ENCODE results near the gene CDC73.
"Not testable (repeated sequence)": the region's sequence is repeated elsewhere in the genome, so short reads cannot be mapped to it uniquely, and the experiment has no call there.

Gene CDC73

GRCh38 chr1:193115629-193116227 lies 6.1 kb upstream of the CDC73 start:
- no peaks in the 10 kb centered on the region for H3K4me1 ChIP-seq (ENCODE audit: control insufficient read depth, insufficient read depth, low read length)

GRCh38 chr1:193117167-193117566 lies 4.7 kb upstream of the CDC73 start:
- H3K36me3 ChIP-seq (ENCODE audit: control insufficient read depth, insufficient read depth, low read length); H3K9me3 ChIP-seq (ENCODE audit: control insufficient read depth, low read length); H3K27me3 ChIP-seq (ENCODE audit: control insufficient read depth, insufficient read depth, low read length); H3K9ac ChIP-seq (ENCODE audit: low read length); H3K4me1 ChIP-seq (ENCODE audit: control insufficient read depth, insufficient read depth, low read length); H3K4me3 ChIP-seq (ENCODE audit: low read length): not testable (repeated sequence)

More at GRCh38 chr1:193115629-193116227, 6.1 kb upstream of the CDC73 start:
- H3K9me3 ChIP-seq (ENCODE audit: control insufficient read depth, low read length): no peaks in the 10 kb centered on the region
- no peak overlapping the region for H3K9ac ChIP-seq (ENCODE audit: low read length)
- H3K4me3 ChIP-seq (ENCODE audit: low read length): no peak overlapping the region
- H3K27me3 ChIP-seq (ENCODE audit: control insufficient read depth, insufficient read depth, low read length): no peaks in the 10 kb centered on the region
- H3K36me3 ChIP-seq (ENCODE audit: control insufficient read depth, insufficient read depth, low read length): no peaks in the 10 kb centered on the region

GRCh38 chr1:193118194-193118593 lies 3.6 kb upstream of the CDC73 start:
- Histone ChIP-seq H3K4me1 (ENCODE audit: control insufficient read depth, insufficient read depth, low read length) (peaks cover 4% of the 10 kb centered on the region), H3K9me3 (ENCODE audit: control insufficient read depth, low read length) (no peaks in the 10 kb centered on the region), H3K4me3 (ENCODE audit: low read length) (no peak overlapping the region), H3K36me3 (ENCODE audit: control insufficient read depth, insufficient read depth, low read length) (no peaks in the 10 kb centered on the region), H3K27me3 (ENCODE audit: control insufficient read depth, insufficient read depth, low read length) (no peaks in the 10 kb centered on the region), H3K9ac (ENCODE audit: low read length) (no peak overlapping the region)

- Histone ChIP-seq H3K36me3 (ENCODE audit: control insufficient read depth, insufficient read depth, low read length) (no peaks in the 10 kb centered on the region), H3K4me3 (ENCODE audit: low read length) (no peak overlapping the region), H3K4me1 (ENCODE audit: control insufficient read depth, insufficient read depth, low read length) (peaks cover 10% of the 10 kb centered on the region), H3K9me3 (ENCODE audit: control insufficient read depth, low read length) (no peaks in the 10 kb centered on the region), H3K27me3 (ENCODE audit: control insufficient read depth, insufficient read depth, low read length) (no peaks in the 10 kb centered on the region), H3K9ac (ENCODE audit: low read length) (no peak overlapping the region)
Observed at GRCh38 chr1:193118803-193119730, 2.8 kb upstream of the CDC73 start.

- Histone ChIP-seq H3K36me3 (ENCODE audit: control insufficient read depth, insufficient read depth, low read length) (no peaks in the 10 kb centered on the region), H3K4me3 (ENCODE audit: low read length) (no peak overlapping the region), H3K9me3 (ENCODE audit: control insufficient read depth, low read length) (no peaks in the 10 kb centered on the region), H3K4me1 (ENCODE audit: control insufficient read depth, insufficient read depth, low read length) (peaks cover 10% of the 10 kb centered on the region), H3K27me3 (ENCODE audit: control insufficient read depth, insufficient read depth, low read length) (no peaks in the 10 kb centered on the region), H3K9ac (ENCODE audit: low read length) (no peak overlapping the region)
Observed at GRCh38 chr1:193120604-193121166, 1.1 kb upstream of the CDC73 start.

GRCh38 chr1:193123751-193124150 lies 1.9 kb downstream of the CDC73 start:
- Histone ChIP-seq H3K36me3 (ENCODE audit: control insufficient read depth, insufficient read depth, low read length) (no peaks in the 10 kb centered on the region), H3K4me1 (ENCODE audit: control insufficient read depth, insufficient read depth, low read length) (peaks cover 10% of the 10 kb centered on the region), H3K9me3 (ENCODE audit: control insufficient read depth, low read length) (no peaks in the 10 kb centered on the region), H3K27me3 (ENCODE audit: control insufficient read depth, insufficient read depth, low read length) (no peaks in the 10 kb centered on the region), H3K4me3 (ENCODE audit: low read length) (no peak overlapping the region), H3K9ac (ENCODE audit: low read length) (no peak overlapping the region)

GRCh38 chr1:193125369-193125768 lies 3.5 kb downstream of the CDC73 start:
- no peaks in the 10 kb centered on the region for H3K27me3 ChIP-seq (ENCODE audit: control insufficient read depth, insufficient read depth, low read length)
- H3K4me3 ChIP-seq (ENCODE audit: low read length): no peak overlapping the region
- H3K9me3 ChIP-seq (ENCODE audit: control insufficient read depth, low read length): no peaks in the 10 kb centered on the region
- H3K9ac ChIP-seq (ENCODE audit: low read length): no peak overlapping the region
- H3K4me1 ChIP-seq (ENCODE audit: control insufficient read depth, insufficient read depth, low read length): peaks cover 10% of the 10 kb centered on the region
- H3K36me3 ChIP-seq (ENCODE audit: control insufficient read depth, insufficient read depth, low read length): peaks cover 3% of the 10 kb centered on the region

- H3K27me3 ChIP-seq (ENCODE audit: control insufficient read depth, insufficient read depth, low read length): no peaks in the 10 kb centered on the region
- no peaks in the 10 kb centered on the region for H3K9me3 ChIP-seq (ENCODE audit: control insufficient read depth, low read length)
- H3K36me3 ChIP-seq (ENCODE audit: control insufficient read depth, insufficient read depth, low read length): peaks cover 7% of the 10 kb centered on the region
- no peaks in the 10 kb centered on the region for H3K4me1 ChIP-seq (ENCODE audit: control insufficient read depth, insufficient read depth, low read length)
- H3K4me3 ChIP-seq (ENCODE audit: low read length): no peak overlapping the region
- H3K9ac ChIP-seq (ENCODE audit: low read length): no peak overlapping the region
Observed at GRCh38 chr1:193131266-193131860, 9.5 kb downstream of the CDC73 start.

GRCh38 chr1:193140254-193140653 lies 18.4 kb downstream of the CDC73 start:
- no peaks in the 10 kb centered on the region for H3K4me1 ChIP-seq (ENCODE audit: control insufficient read depth, insufficient read depth, low read length)
- no peaks in the 10 kb centered on the region for H3K27me3 ChIP-seq (ENCODE audit: control insufficient read depth, insufficient read depth, low read length)
- H3K36me3 ChIP-seq (ENCODE audit: control insufficient read depth, insufficient read depth, low read length): no peaks in the 10 kb centered on the region
- no peak overlapping the region for H3K4me3 ChIP-seq (ENCODE audit: low read length)
- H3K9me3 ChIP-seq (ENCODE audit: control insufficient read depth, low read length): no peaks in the 10 kb centered on the region
- H3K9ac ChIP-seq (ENCODE audit: low read length): no peak overlapping the region

- no peaks in the 10 kb centered on the region for H3K36me3 ChIP-seq (ENCODE audit: control insufficient read depth, insufficient read depth, low read length)
- no peak overlapping the region for H3K4me3 ChIP-seq (ENCODE audit: low read length)
Observed at GRCh38 chr1:193141804-193142203, 20.0 kb downstream of the CDC73 start.

GRCh38 chr1:193142409-193142808 lies 20.6 kb downstream of the CDC73 start:
- Histone ChIP-seq H3K36me3 (ENCODE audit: control insufficient read depth, insufficient read depth, low read length) (no peaks in the 10 kb centered on the region), H3K27me3 (ENCODE audit: control insufficient read depth, insufficient read depth, low read length) (no peaks in the 10 kb centered on the region), H3K9ac (ENCODE audit: low read length) (no peak overlapping the region), H3K9me3 (ENCODE audit: control insufficient read depth, low read length) (no peaks in the 10 kb centered on the region), H3K4me3 (ENCODE audit: low read length) (no peak overlapping the region), H3K4me1 (ENCODE audit: control insufficient read depth, insufficient read depth, low read length) (no peaks in the 10 kb centered on the region)

More at GRCh38 chr1:193141804-193142203, 20.0 kb downstream of the CDC73 start:
- Histone ChIP-seq H3K9me3 (ENCODE audit: control insufficient read depth, low read length) (no peaks in the 10 kb centered on the region), H3K4me1 (ENCODE audit: control insufficient read depth, insufficient read depth, low read length) (no peaks in the 10 kb centered on the region), H3K27me3 (ENCODE audit: control insufficient read depth, insufficient read depth, low read length) (no peaks in the 10 kb centered on the region), H3K9ac (ENCODE audit: low read length) (no peak overlapping the region)

GRCh38 chr1:193143285-193143684 lies 21.5 kb downstream of the CDC73 start:
- Histone ChIP-seq H3K36me3 (ENCODE audit: control insufficient read depth, insufficient read depth, low read length) (no peaks in the 10 kb centered on the region), H3K4me1 (ENCODE audit: control insufficient read depth, insufficient read depth, low read length) (no peaks in the 10 kb centered on the region)

More at GRCh38 chr1:193143285-193143684, 21.5 kb downstream of the CDC73 start:
- no peak overlapping the region for H3K9ac ChIP-seq (ENCODE audit: low read length)
- H3K4me3 ChIP-seq (ENCODE audit: low read length): no peak overlapping the region
- H3K27me3 ChIP-seq (ENCODE audit: control insufficient read depth, insufficient read depth, low read length): no peaks in the 10 kb centered on the region
- H3K9me3 ChIP-seq (ENCODE audit: control insufficient read depth, low read length): no peaks in the 10 kb centered on the region
